ENCODE results near the gene MRPL10. TPM values are rescaled to one million over a fixed set of nuclear protein-coding genes. Genes with fewer than 3 reads are reported as not detected.

MRPL10 gene
- total and polyA plus RNA-seq, 4 donors: 18.4 to 38.3 (median 30.3) TPM

DNA sequence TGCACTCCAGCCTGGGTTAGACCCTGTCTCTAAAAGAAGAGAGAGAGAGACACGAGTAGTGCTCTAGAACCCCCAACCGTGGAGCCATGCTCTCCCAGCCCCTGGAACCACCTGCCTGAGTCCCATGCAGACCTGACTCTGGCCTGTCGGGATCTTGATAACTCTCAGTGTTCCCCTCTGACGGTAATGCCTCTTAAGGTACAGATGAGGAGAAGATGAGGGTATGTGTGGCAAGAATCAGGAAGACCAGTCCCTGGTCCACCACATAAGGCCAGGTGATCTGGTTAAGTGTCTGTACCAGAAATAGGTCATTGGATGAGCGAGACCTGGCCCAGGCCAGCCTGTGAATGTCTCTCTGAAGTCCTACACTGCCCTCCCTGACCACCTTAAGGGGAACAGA is 28.1 kb downstream of the MRPL10 start:
- no peak overlapping the region for H3K4me3 ChIP-seq
- no peak for ATAC-seq (ENCODE audit: insufficient read depth, low FRiP score)
- DNase-seq: no peak
- no peaks in the 10 kb centered on the region for H3K9me3 ChIP-seq (ENCODE audit: control insufficient read depth in 4 of 4, insufficient read depth in 3 of 4, low read length in 3 of 4)
- peaks cover 0 to 15% (median 5%) of the 10 kb centered on the region in 4 donors for H3K36me3 ChIP-seq (ENCODE audit: control insufficient read depth in 4 of 4, insufficient read depth in 4 of 4, low read length in 4 of 4)
- H3K4me1 ChIP-seq (ENCODE audit: control insufficient read depth in 5 of 5, insufficient read depth in 5 of 5, low read length in 5 of 5): no peaks in the 10 kb centered on the region
- TF ChIP-seq, protein P1, sequence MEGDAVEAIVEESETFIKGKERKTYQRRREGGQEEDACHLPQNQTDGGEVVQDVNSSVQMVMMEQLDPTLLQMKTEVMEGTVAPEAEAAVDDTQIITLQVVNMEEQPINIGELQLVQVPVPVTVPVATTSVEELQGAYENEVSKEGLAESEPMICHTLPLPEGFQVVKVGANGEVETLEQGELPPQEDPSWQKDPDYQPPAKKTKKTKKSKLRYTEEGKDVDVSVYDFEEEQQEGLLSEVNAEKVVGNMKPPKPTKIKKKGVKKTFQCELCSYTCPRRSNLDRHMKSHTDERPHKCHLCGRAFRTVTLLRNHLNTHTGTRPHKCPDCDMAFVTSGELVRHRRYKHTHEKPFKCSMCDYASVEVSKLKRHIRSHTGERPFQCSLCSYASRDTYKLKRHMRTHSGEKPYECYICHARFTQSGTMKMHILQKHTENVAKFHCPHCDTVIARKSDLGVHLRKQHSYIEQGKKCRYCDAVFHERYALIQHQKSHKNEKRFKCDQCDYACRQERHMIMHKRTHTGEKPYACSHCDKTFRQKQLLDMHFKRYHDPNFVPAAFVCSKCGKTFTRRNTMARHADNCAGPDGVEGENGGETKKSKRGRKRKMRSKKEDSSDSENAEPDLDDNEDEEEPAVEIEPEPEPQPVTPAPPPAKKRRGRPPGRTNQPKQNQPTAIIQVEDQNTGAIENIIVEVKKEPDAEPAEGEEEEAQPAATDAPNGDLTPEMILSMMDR (IDR thresholded peaks at IDR 0.05; ENCODE audit: control extremely low read depth, extremely low read depth): no peak
- no peak overlapping the region for H3K27ac ChIP-seq (ENCODE audit: low read depth in 1 of 2, low read length in 1 of 2)
- H3K27me3 ChIP-seq (ENCODE audit: control insufficient read depth in 3 of 3, insufficient read depth in 3 of 3, low read length in 2 of 3): no peaks in the 10 kb centered on the region
- peak overlapping the region in 1 of 2 donors; percentile 5 for H3K9ac ChIP-seq (ENCODE audit: insufficient read depth in 1 of 2, low read length in 2 of 2)
- WGBS, 2 donors: 48 to 67% methylated on average over 5 of the region's 5 CpGs

DNA sequence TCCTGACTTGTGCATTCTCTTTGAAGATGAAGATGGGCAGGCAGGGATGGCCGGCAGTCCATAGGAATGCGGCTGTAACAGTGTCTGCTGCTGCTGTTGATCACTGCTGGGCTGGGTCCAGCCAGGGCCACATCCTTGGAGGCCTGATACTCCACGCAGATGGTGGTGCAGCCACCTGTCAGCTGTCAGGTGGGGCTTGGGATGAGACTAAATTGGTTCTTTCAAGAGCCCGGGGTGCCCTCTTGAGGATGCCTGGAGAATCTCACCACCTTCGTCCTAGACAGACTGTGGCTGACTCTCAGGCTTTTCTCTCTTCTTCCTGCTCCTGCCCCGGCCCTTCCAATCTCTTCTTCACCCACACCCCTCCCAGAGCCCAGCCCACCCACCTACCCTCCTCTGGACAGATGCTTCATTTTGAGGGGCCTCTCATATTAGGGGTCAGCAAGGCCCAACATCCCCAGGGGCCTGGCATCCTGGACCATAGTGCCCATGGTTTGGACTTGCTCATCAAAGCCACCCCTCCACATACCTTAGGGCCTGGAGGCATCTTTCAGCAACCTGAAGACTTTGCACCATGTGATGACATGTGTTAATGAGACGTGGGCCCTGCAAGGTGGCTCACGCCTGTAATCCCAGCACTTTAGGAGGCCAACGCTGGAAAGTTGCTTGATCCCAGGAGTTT is 28.9 kb downstream of the MRPL10 start:
- ATAC-seq (ENCODE audit: insufficient read depth, low FRiP score): no peak
- H3K27me3 ChIP-seq (ENCODE audit: control insufficient read depth in 3 of 3, insufficient read depth in 3 of 3, low read length in 2 of 3): no peaks in the 10 kb centered on the region
- peak in 1 of 3 donors; percentile 12 for DNase-seq
- H3K4me3 ChIP-seq: no peak overlapping the region
- no peaks in the 10 kb centered on the region for H3K9me3 ChIP-seq (ENCODE audit: control insufficient read depth in 4 of 4, insufficient read depth in 3 of 4, low read length in 3 of 4)
- H3K36me3 ChIP-seq (ENCODE audit: control insufficient read depth in 4 of 4, insufficient read depth in 4 of 4, low read length in 4 of 4): peaks cover 0 to 8% (median 3%) of the 10 kb centered on the region in 4 donors
- no peak overlapping the region for H3K27ac ChIP-seq (ENCODE audit: low read depth in 1 of 2, low read length in 1 of 2)
- no peaks in the 10 kb centered on the region for H3K4me1 ChIP-seq (ENCODE audit: control insufficient read depth in 5 of 5, insufficient read depth in 5 of 5, low read length in 5 of 5)
- H3K9ac ChIP-seq (ENCODE audit: insufficient read depth in 1 of 2, low read length in 2 of 2): no peak overlapping the region
- WGBS, 2 donors: 35 to 38% methylated on average over 9 of the region's 9 CpGs
- TF ChIP-seq, protein P1 (IDR thresholded peaks at IDR 0.05; ENCODE audit: control extremely low read depth, extremely low read depth): peak; percentile 26

DNA sequence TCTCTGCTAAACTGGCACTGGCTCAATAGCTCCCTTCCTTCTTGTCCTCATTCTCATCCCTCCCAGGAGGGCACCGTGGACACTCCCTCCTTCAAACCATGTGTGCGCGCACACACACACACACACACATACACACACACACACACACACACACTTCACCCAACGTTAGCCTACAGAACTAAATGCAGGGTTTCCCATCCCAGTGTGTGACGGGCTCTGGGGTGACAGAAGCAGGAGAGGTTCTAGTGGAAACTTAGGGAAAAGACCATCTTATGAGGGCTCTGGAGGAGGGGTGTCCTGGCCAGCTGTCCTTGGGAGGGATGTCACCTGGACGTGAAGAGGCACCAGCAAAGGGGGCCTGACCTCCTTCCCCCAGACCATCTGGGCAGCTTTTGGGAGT is 29.4 kb downstream of the MRPL10 start:
- no peak overlapping the region for H3K9ac ChIP-seq (ENCODE audit: insufficient read depth in 1 of 2, low read length in 2 of 2)
- DNase-seq: no peak
- no peaks in the 10 kb centered on the region for H3K4me1 ChIP-seq (ENCODE audit: control insufficient read depth in 5 of 5, insufficient read depth in 5 of 5, low read length in 5 of 5)
- no peak overlapping the region for H3K27ac ChIP-seq (ENCODE audit: low read depth in 1 of 2, low read length in 1 of 2)
- no peaks in the 10 kb centered on the region for H3K27me3 ChIP-seq (ENCODE audit: control insufficient read depth in 3 of 3, insufficient read depth in 3 of 3, low read length in 2 of 3)
- TF ChIP-seq, protein P1 (IDR thresholded peaks at IDR 0.05; ENCODE audit: control extremely low read depth, extremely low read depth): no peak
- no peak for ATAC-seq (ENCODE audit: insufficient read depth, low FRiP score)
- WGBS, 2 donors: 45 to 64% methylated on average over 6 of the region's 6 CpGs
- H3K36me3 ChIP-seq (ENCODE audit: control insufficient read depth in 4 of 4, insufficient read depth in 4 of 4, low read length in 4 of 4): peaks cover 0 to 2% (median under 1%) of the 10 kb centered on the region in 4 donors
- no peak overlapping the region for H3K4me3 ChIP-seq
- no peaks in the 10 kb centered on the region for H3K9me3 ChIP-seq (ENCODE audit: control insufficient read depth in 4 of 4, insufficient read depth in 3 of 4, low read length in 3 of 4)
